HCT116 (cell line): Measurements from ENCODE around the gene NR2E3.

Experiments used
- CTCF ChIP-seq, 3 experiments: fragments of 200-600 bp in 1 of 3; sonication (generic) in 1 of 3; IDR thresholded peaks in 2 of 3; conservative IDR thresholded peaks in 1 of 3; 2 replicates each; pipeline ENCODE4 v1.5.1; 2012 to 2017; ENCODE audit warnings: low read depth in 2 of 3, low read length in 2 of 3, antibody characterized with exemption in 1 of 3, borderline replicate concordance in 1 of 3, control low read depth in 1 of 3, mild to moderate bottlenecking in 1 of 3, mixed read lengths in 1 of 3, mixed run types in 1 of 3, moderate library complexity in 1 of 3; ENCODE audit not compliant: insufficient read depth in 1 of 3
- EGR1 ChIP-seq: IDR thresholded peaks from 2 replicates; pipeline ENCODE4 v1.6.1; 2012; ENCODE audit warnings: low read depth
- ELF1 ChIP-seq: IDR thresholded peaks from 2 replicates; pipeline ENCODE4 v1.6.1; 2012; ENCODE audit warnings: low read depth, borderline replicate concordance
- EZH2 ChIP-seq: fragments of 200-600 bp; sonication (generic); IDR thresholded peaks from 2 replicates; pipeline ENCODE4 v1.6.1; 2017; ENCODE audit warnings: antibody characterized with exemption, mixed run types
- EZH2phosphoT487 ChIP-seq: fragments of 200-600 bp; IDR thresholded peaks from 2 replicates; pipeline ENCODE4 v1.6.1; 2018; ENCODE audit warnings: antibody characterized with exemption, borderline replicate concordance
- POLR2A ChIP-seq: IDR thresholded peaks from 2 replicates; pipeline ENCODE4 v1.7.0; 2011; ENCODE audit warnings: borderline replicate concordance; ENCODE audit not compliant: insufficient read depth, insufficient read length; ENCODE audit errors: extremely low read depth
- POLR2AphosphoS5 ChIP-seq: IDR thresholded peaks from 2 replicates; pipeline ENCODE4 v1.6.1; 2011; ENCODE audit warnings: mild to moderate bottlenecking, low read depth, low read length, moderate library complexity
- RAD21 ChIP-seq: IDR thresholded peaks from 2 replicates; pipeline ENCODE4 v1.6.1; 2012; ENCODE audit warnings: low read depth, mild to moderate bottlenecking
- SIN3A ChIP-seq: IDR thresholded peaks from 2 replicates; pipeline ENCODE4 v1.6.1; 2012; ENCODE audit warnings: low read depth
- SRF ChIP-seq: IDR thresholded peaks from 2 replicates; pipeline ENCODE4 v1.6.1; 2012; ENCODE audit warnings: low read depth
- TCF7L2 ChIP-seq: IDR thresholded peaks from 2 replicates; pipeline ENCODE4 v1.7.0; 2011; ENCODE audit warnings: borderline replicate concordance, inconsistent platforms; ENCODE audit not compliant: insufficient read depth, insufficient read length; ENCODE audit errors: extremely low read depth
- YY1 ChIP-seq: IDR thresholded peaks from 2 replicates; pipeline ENCODE4 v1.6.1; 2011; ENCODE audit warnings: low read length, low read depth, moderate library complexity, mild to moderate bottlenecking; ENCODE audit not compliant: insufficient replicate concordance; ENCODE audit errors: extremely low read depth
- ZNF274 ChIP-seq: fragments of 200-500 bp; sonication (Bioruptor generic); IDR thresholded peaks from 2 replicates; pipeline ENCODE4 v1.6.1; 2014; ENCODE audit warnings: mild to moderate bottlenecking, low read depth, low read length, inconsistent platforms

- TF ChIP-seq ELF1 (no peak), POLR2AphosphoS5 (no peak), SRF (no peak), EZH2 (no peak), CTCF (IDR thresholded peaks at IDR 0.05 in 2 of 3, conservative IDR thresholded peaks at IDR 0.05 in 1 of 3; ENCODE audit: borderline replicate concordance in 1 of 3, insufficient read depth in 1 of 3, low read depth in 2 of 3, low read length in 2 of 3) (no peak), RAD21 (no peak), POLR2A (no peak), EZH2phosphoT487 (no peak), TCF7L2 (no peak), YY1 (no peak), ZNF274 (no peak), EGR1 (no peak), SIN3A (no peak)
Observed at GRCh38 chr15:71791975-71792374, 18.4 kb upstream of the NR2E3 start.
